Activated naive CD8-positive, alpha-beta T cell treated with anti-CD3 and anti-CD28 coated beads, Interleukin-2, amount 50 U/mL, for 24 hours (primary cell): ENCODE data around the gene NANOS2.

Experiments
- ATAC-seq: fragments of 150-1000 bp; cut with Tn5 transposase; one replicate; pipeline ENCODE4 v1.10.0; 2021
- DNase-seq: peaks from one replicate; pipeline ENCODE4 v3.0.0; 2021
- H3K27ac Mint-ChIP-seq: one replicate; pipeline ENCODE4 v1.8.0; 2021; ENCODE audit warnings: mild to moderate bottlenecking, mixed read lengths
- H3K27me3 Mint-ChIP-seq: one replicate; pipeline ENCODE4 v1.8.0; 2021; ENCODE audit warnings: mixed read lengths
- H3K36me3 Mint-ChIP-seq: one replicate; pipeline ENCODE4 v1.8.0; 2021; ENCODE audit warnings: low read depth, mixed read lengths
- H3K4me1 Mint-ChIP-seq: one replicate; pipeline ENCODE4 v1.8.0; 2021; ENCODE audit warnings: mixed read lengths
- H3K4me3 Mint-ChIP-seq: one replicate; pipeline ENCODE4 v1.8.0; 2021; ENCODE audit warnings: mild to moderate bottlenecking, moderate library complexity, mixed read lengths
- H3K9me3 Mint-ChIP-seq: one replicate; pipeline ENCODE4 v1.8.0; 2021; ENCODE audit warnings: mixed read lengths

NANOS2 gene

GRCh38 chr19:45863840-45864628 lies 50.5 kb downstream of the NANOS2 start, which contains the start of gene FOXA3:
TSS of gene FOXA3 (plus strand) at chr19:45864326. CDS start at chr19:45864457, 131 bp downstream.
- Mint-ChIP-seq H3K9me3 (no peaks in the 10 kb centered on the region), H3K27me3 (peaks cover 27% of the 10 kb centered on the region), H3K36me3 (peaks cover 10% of the 10 kb centered on the region), H3K4me1 (peaks cover 31% of the 10 kb centered on the region), H3K27ac (peak within 1 kb of the TSS; percentile 99), H3K4me3 (peak within 1 kb of the TSS; percentile 98)
- ATAC-seq (peak; percentile 22), DNase-seq (peak; percentile 75)

- Mint-ChIP-seq H3K4me3 (peak overlapping the region; percentile 98), H3K36me3 (peaks cover 14% of the 10 kb centered on the region), H3K27ac (peak overlapping the region; percentile 99), H3K4me1 (peaks cover 31% of the 10 kb centered on the region), H3K9me3 (no peaks in the 10 kb centered on the region), H3K27me3 (peaks cover 27% of the 10 kb centered on the region)
- no peak for ATAC-seq
- no peak for DNase-seq
Measured at GRCh38 chr19:45863335-45863839, 51.2 kb downstream of the NANOS2 start.
